ENCODE measurements around the gene ZNRD2.
A peak's percentile ranks its signal among the peaks of the same experiment; 100 is the strongest.

Gene ZNRD2

DNA sequence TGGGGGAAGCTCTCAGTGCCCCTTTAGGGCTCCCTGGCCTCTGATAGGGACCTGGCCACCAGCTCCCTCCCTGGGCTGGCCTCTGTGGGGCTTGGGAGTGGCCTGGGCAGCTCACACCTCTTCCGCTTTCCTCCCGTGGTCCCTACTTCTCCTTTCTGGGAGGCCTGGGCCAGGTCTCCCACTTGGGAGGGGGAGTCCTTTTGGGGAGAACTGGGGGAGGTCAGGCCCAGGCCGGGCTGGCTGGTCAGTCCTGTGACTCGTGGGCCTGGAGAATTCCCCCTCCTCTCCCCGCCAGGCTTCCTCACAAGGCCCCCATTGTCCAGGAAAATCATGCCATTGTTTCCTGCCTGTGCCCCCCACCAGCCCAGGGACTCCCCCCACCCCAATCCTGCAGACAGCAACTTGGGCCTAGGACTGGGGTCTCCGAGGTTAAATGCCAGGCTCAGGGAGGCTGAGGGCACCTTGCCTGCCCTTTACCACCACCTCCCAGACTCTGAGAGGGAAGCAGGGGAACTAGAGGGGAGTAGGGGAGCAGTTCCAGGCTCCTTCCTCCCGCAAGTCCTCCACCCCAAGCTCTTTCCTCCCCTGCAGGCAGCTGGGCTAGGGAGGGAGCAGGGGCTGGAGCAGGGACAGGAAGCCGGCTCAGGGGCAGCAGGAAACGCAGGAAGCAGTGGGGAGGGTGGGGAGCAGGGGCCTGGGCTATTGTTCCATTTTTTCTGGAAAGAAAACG is 40.9 kb downstream of the ZNRD2 start:
- DNase-seq (ENCODE audit: low read depth) = no peak

DNA sequence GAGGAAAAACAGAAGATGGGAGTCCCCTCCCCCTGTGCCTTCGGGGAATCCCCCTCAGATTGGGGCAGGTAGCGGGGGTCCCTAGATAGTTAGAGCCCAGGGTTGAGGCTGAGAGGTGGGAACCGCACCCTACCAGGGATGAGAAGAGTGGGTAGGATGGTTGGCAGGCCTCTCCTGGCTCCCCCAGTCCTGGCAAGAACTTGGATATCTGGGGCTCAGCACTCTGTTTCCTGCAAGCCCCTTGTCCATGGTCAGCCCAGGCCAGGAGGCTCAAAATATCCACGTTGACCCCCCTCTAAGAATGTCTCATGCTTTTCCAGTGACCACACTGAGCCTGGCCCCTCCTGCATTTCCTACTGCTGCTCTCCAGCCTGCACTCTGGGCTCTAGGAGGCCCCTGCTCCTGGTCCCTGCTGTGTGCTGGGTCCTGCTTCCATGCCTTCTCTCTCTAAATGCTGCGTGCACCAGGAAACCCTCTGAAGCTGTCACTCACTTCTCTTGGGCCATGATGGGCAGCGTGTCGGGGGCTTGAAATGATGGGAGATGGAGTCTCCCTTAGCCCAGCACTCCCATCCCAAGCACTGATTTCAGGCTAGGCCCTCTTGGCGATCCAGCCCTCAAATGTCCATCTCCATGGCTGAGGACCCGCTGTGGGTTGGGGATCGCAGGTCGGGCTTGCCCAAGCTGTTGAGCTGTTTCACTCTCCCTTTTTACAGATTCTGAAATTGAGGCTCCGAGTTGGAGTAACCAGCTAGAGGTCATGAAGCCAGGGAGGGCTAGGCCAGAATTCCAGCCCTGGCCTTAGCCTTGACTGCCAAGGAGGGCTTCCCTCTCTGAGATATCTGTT is 41.7 kb downstream of the ZNRD2 start:
- DNase-seq (ENCODE audit: low read depth) = no peak

DNA sequence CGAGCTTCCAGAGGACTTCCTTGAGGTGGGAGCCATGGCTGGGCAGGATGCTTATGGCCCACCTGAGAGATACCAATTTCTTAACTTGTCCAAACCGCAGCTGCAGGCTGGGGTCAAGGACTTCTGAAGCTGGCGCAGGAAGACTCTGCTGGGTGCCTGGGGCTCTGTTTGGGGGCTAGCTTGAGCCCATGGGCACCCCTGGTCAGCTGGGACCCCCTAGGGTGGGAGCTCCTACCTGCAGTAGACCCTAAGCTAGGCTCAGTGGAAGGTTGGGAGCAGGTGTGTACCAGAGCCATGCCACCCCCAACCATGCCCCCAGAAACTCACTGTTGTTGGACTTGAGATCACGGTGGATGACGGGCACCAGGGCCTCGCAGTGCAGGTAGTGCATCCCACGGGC is 42.4 kb downstream of the ZNRD2 start:
- DNase-seq (ENCODE audit: low read depth) = no peak

DNA sequence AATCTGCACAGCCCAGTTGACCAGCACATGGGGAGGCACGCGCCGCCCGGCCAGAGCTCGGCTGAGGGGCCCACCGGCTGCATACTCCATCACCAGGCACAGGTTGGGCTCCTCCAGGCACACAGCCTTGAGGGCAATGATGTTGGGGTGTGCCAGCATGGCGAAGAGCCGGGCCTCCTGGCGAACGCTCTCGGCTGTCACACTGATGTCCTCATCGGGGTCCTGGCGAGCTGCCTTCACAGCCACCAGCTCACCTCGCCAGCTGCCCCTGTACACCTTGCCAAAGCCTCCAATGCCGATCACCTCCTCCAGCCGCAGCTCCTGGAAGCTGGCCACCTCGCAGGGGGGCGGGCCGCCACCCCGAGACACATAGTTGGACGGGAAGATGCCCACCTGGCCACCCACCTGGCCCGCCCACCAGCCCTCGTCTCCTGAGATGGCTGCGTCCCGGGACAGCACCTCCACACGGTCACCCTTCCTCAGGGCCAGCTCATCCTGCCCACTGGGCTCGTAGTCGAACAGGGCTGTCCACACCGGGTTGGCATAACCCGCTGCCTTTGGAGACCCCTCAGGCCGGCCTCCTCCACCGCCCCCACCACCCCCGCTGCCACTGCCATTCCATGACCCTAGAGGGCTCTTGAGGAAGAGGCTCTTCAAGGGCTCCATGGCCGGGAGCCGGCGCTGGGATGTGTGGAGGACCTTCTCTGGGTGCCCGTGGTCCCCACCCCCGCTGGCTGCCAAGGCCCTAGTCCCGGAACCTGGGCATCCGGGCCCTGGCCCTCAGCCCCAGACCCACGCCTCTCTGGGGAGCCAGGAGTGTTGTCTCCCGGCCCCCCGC is 43.0 kb downstream of the ZNRD2 start:
- DNase-seq (ENCODE audit: low read depth) = no peak

DNA sequence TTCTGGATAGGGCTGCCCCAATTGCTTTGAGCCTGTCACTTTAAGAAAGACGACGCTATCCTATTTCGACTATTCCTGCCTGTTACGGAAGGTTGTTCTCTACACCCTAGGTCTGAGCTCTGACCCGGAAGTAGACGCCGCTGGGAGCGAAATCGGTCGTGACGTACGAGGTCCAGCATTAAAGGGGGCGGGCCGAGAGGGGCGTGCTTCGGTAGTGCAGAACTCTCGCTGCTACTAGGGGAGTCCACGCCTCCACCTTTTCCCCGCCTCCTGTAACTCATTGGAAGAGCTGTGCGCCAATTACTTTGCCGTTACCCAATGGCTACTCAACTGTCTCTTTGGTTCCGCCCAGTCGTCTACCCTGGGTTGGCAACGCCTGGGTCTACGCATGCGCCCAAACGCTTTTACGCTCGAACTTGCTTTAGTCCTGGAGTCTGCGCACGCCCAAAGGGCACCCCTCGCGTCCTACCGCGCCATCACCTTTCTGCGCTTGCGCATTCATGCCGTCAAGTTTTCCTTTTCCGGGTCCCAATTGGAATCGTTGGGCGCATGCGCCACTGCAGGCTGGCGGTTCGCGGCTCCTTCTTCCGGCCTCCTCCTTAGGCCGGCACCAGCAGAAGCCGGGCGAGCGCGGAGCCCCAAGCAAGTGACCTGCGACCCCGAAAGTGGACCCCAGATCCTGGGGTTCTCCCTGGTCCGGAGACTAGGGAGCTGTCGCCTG is 45.1 kb downstream of the ZNRD2 start, which contains the start of gene PCNX3:
TSS of gene PCNX3 (plus strand) at position 548 of the 721 bp plus-strand sequence. CDS start 536 bp downstream, outside the sequence.
- DNase-seq (ENCODE audit: low read depth) = peak; percentile 100

DNA sequence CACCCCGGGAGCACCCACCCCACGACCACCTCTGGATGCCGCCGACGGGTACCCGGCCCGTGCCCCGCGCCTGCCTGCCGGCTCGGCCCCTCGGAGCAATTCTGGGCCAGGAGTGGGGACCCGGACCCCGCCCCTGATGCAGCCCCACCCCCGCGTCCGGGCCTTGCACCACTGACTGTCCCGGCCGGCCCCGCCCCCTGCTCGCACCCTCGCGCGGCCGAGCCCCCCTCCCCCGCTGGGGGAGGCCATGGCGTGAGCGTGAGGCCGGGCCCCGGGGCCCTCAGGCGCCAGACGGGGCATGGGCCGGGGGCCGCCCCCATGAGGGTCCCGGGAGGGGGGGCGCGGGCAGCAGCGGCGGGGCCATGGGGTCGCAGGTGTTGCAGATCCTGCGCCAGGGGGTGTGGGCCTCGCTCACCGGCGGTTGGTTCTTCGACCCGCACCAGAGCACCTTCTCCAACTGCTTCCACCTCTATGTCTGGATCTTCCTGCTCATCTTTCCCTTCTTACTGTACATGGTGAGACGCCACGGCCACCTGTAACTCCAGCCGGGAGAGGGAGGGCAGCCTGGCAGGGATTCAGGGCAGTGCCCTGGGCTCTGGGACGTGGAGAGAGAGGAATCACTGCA is 45.8 kb downstream of the ZNRD2 start:
- DNase-seq (ENCODE audit: low read depth) = no peak

DNA sequence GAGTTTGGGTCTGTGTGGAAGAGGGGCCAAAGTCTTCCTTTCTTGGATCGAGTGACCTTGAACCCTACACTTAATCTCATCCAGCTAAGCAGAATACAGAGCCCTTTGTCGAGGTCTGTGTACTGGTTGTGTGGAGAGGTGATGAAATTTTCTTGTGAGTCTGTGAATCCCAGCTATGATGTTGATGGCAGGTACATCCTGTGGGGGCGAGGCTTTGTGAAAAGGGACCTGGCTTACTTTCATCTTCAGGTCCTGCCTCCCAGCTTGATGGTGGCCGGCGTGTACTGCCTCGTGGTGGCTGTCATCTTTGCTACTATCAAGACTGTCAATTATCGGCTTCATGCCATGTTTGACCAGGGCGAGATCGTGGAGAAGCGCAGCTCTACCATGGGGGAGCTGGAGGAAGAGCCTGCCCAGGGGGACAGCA is 46.3 kb downstream of the ZNRD2 start:
- no peak for DNase-seq (ENCODE audit: low read depth)

DNA sequence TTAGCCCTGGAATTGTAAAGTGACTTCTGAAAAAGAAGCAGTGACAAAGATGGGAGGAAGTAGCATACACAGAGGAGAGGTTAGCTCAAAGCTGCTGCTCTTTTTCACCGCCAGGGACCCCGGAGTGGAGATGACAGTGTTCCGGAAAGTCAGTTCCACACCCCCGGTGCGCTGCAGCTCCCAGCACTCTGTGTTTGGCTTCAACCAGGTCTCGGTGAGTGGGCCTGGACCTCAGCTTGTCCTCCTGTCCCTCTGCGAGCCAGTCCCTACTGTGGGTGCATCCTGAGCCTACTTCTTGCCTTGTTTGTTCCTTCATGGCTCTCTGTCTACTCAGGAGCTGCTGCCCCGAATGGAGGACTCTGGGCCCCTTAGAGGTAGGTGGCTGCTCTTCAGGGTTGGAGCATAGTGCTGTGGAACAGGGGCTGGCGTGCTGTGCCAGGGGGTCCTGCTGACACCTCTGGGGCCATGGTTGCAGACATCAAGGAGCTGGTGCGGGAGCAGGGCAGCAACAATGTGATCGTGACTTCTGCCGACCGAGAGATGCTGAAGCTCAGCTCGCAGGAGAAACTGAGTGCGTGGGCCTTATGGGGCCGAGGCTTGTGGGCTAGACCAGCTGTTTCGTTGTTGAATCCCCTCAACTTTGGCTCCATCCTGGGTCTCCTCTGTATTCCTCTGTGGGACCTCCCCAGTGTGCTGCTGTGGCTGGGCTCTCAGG is 47.0 kb downstream of the ZNRD2 start:
- DNase-seq (ENCODE audit: low read depth) = no peak

DNA sequence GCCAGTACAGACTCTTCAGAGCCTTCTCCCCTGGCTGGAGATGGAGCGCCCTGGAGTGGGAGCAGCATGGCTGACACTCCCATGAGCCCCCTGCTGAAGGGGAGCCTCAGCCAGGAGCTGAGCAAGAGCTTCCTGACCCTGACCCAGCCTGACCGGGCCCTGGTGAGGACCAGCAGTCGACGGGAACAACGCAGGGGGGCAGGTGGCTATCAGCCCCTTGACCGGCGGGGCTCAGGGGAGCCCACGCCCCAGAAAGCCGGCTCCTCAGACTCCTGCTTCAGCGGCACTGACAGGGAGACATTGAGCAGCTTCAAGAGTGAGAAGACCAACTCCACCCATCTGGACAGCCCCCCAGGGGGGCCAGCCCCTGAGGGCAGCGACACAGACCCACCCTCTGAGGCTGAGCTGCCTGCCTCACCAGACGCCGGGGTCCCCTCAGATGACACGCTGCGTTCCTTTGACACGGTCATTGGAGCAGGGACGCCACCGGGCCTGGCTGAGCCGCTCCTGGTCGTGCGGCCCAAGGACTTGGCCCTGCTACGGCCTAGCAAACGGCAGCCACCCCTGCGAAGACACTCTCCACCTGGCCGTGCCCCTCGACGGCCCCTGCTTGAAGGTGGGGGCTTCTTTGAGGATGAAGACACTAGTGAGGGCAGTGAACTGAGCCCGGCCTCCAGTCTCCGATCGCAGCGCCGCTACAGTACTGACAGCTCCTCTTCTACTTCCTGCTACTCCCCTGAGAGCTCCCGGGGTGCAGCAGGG is 47.9 kb downstream of the ZNRD2 start:
- no peak for DNase-seq (ENCODE audit: low read depth)

DNA sequence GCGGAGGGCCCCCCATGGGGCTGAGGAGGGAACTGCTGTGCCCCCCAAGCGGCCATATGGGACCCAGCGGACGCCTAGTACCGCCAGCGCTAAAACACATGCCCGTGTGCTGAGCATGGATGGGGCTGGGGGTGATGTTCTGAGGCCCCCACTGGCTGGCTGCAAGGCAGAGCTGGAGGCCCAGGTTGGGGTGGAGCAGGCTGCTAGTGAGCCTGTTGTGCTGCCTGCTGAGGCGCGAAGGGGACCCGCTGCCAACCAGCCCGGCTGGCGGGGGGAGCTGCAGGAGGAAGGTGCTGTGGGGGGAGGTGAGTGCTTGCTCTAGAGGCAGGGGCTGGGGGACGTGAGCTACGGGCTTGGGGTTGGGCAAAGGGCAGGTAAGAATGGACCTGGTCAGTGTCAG is 48.5 kb downstream of the ZNRD2 start:
- no peak for DNase-seq (ENCODE audit: low read depth)

DNA sequence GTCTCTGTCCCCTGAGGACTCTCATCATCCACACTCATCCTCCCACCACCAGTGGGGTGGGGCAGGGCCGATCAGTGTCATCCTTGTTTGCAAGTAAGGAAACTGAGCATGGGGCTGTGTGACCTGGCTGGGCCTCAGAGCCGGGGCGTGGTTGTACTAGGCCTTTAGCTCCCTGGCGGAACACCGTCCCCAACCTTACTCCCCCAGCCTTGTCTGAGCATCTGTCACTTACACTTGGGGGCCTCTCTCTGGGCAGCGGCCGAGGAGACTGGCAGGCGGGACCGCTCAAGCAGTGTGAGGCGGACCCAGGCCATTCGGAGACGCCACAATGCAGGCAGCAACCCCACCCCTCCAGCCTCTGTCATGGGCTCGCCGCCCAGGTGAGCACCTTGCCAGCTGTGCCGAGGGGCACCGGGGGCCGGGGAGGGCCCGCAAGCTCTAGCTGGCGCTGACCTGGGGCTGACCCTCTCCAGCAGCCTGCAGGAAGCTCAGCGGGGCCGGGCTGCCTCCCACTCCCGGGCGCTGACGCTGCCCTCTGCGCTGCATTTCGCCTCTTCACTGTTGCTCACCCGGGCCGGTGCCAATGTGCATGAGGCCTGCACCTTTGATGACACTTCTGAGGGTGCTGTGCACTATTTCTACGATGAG is 49.1 kb downstream of the ZNRD2 start:
- DNase-seq (ENCODE audit: low read depth) = no peak

DNA sequence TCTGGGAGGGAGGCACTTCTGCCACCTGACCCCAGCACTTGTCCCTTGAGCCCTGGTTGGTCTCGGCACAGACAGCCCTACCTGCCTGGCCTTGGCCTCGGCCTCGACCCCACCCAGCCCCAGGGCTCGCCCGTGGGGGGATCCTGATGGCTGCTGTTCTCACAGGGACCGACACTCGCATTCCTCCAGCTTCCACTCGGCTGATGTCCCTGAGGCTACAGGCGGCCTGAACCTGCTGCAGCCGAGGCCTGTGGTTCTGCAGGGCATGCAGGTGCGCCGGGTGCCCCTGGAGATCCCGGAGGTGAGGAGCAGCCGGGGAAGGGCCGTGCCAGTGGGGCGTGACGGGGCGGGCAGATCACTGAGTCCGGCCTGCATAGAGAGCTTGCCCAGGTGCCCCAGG is 50.4 kb downstream of the ZNRD2 start:
- no peak for DNase-seq (ENCODE audit: low read depth)

DNA sequence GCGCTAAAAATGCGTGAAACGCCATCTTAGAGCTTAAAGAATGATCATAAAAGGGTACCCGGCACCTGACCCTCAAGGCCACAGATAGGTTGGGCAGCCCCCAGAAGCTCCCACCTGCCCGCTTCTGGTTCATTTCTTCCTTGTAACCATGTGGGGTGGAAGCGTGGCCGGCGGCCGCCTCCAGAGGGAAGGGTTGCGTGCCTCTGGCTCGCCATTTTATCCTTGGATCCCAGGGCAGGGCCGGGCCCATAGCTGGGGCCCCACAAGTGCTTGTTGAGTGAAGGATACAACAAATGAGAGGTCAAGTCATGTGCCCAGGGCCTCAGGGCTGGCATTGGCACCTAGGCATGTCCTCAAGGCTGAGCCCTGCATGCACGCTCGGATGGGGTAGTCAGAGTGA is 51.2 kb downstream of the ZNRD2 start:
- no peak for DNase-seq (ENCODE audit: low read depth)

Measured in HS-27A (cell line).